Endometrial microvascular endothelial cells (primary cell): ENCODE measurements around the gene KLHL2. TPM values are rescaled to one million over a fixed set of nuclear protein-coding genes. Genes with fewer than 3 reads are reported as not detected.
"Not testable (repeated sequence)": the region's sequence is repeated elsewhere in the genome, so short reads cannot be mapped to it uniquely, and the experiment has no call there.

ENCODE experiments used
- in situ Hi-C: cut with HindIII; loops from 2 replicates; pipeline ENCODE4 v1.10.0; 2017; ENCODE audit warnings: low sequenced_read_pairs, low pct_unique_long_range_greater_than_20kb; ENCODE audit errors: inconsistent ontology term
- total RNA-seq: library from RNA; depleted of rRNA; stranded (reverse); fragments of >200 nt; gene quantifications from one replicate; pipeline ENCODE4 v1.2.3, GENCODE V29; 2015; ENCODE audit errors: inconsistent ontology term

KLHL2 gene
- total RNA-seq, 1 donor from 2014 or later: 32.3 TPM

- in situ Hi-C loops: not testable (repeated sequence)
Observed at GRCh38 chr4:165269931-165270330, 62.6 kb downstream of the KLHL2 start.

- in situ Hi-C loops: not testable (repeated sequence)
Observed at GRCh38 chr4:165273443-165273842, 66.1 kb downstream of the KLHL2 start.

- in situ Hi-C loops: not testable (repeated sequence)
Observed at GRCh38 chr4:165275357-165275756, 68.0 kb downstream of the KLHL2 start.

GRCh38 chr4:165279531-165279930, 72.2 kb downstream of the KLHL2 start:
- in situ Hi-C loops: not testable (repeated sequence)

GRCh38 chr4:165284697-165285096, 77.3 kb downstream of the KLHL2 start:
- in situ Hi-C loops: not testable (repeated sequence)

- in situ Hi-C loops: not testable (repeated sequence)
Observed at GRCh38 chr4:165286619-165287340, 79.4 kb downstream of the KLHL2 start.

- in situ Hi-C loops: no loop called here
Observed at GRCh38 chr4:165288226-165288625, 80.9 kb downstream of the KLHL2 start.

- in situ Hi-C loops: no loop called here
Observed at GRCh38 chr4:165288639-165289422, 81.5 kb downstream of the KLHL2 start.

GRCh38 chr4:165289423-165289785, 82.0 kb downstream of the KLHL2 start:
- in situ Hi-C loops: no loop called here

- in situ Hi-C loops: no loop called here
Observed at GRCh38 chr4:165293061-165293460, 85.7 kb downstream of the KLHL2 start.

GRCh38 chr4:165293927-165294649, 86.7 kb downstream of the KLHL2 start:
- in situ Hi-C loops: no loop called here

- in situ Hi-C loops: no loop called here
Observed at GRCh38 chr4:165294907-165295306, 87.5 kb downstream of the KLHL2 start.

- in situ Hi-C loops: no loop called here
Observed at GRCh38 chr4:165297626-165298025, 90.3 kb downstream of the KLHL2 start.

GRCh38 chr4:165299399-165300060, 92.2 kb downstream of the KLHL2 start:
- in situ Hi-C loops: no loop called here

- in situ Hi-C loops: no loop called here
Observed at GRCh38 chr4:165301833-165302232, 94.5 kb downstream of the KLHL2 start.

GRCh38 chr4:165302658-165303057, 95.3 kb downstream of the KLHL2 start:
- in situ Hi-C loops: no loop called here

- in situ Hi-C loops: no loop called here
Observed at GRCh38 chr4:165308166-165308565, 100.8 kb downstream of the KLHL2 start.

- in situ Hi-C loops: no loop called here
Observed at GRCh38 chr4:165308606-165309005, 101.2 kb downstream of the KLHL2 start.

- in situ Hi-C loops: no loop called here
Observed at GRCh38 chr4:165309456-165309855, 102.1 kb downstream of the KLHL2 start.
